Left lung (tissue), 14 donors: ENCODE data around the gene EIF2S1. TPM values are rescaled to one million over a fixed set of nuclear protein-coding genes. Genes with fewer than 3 reads are reported as not detected.
A peak's percentile ranks its signal among the peaks of the same experiment; 100 is the strongest.

Experiments used
- ATAC-seq: fragments of 200-7000 bp; cut with Tn5 transposase; one replicate; pipeline ENCODE4 v1.9.1; 2020; ENCODE audit warnings: moderate library complexity
- DNase-seq, 4 donors: peaks; one replicate each; pipeline ENCODE4 v3.0.0-alpha.2; 2013 to 2020
- H3K27ac ChIP-seq, 2 donors: fragments of 200-600 bp; sonication (generic) in 1 of 2; one replicate each; pipeline versions ENCODE4 v1.5.0 to v1.8.0; 2020 to 2021
- H3K27me3 ChIP-seq, 2 donors: fragments of 200-600 bp; sonication (generic) in 1 of 2; one replicate each; pipeline versions ENCODE4 v1.5.0 to v1.8.0; 2020 to 2021
- H3K36me3 ChIP-seq, 2 donors: fragments of 200-600 bp; sonication (generic) in 1 of 2; one replicate each; pipeline versions ENCODE4 v1.5.0 to v1.8.0; 2020 to 2021
- H3K4me1 ChIP-seq, 2 donors: fragments of 200-600 bp; one replicate each; pipeline ENCODE4 v1.8.0; 2021
- H3K4me3 ChIP-seq, 2 donors: fragments of 200-600 bp; sonication (generic) in 1 of 2; one replicate each; pipeline versions ENCODE4 v1.5.0 to v1.8.0; 2020 to 2021; ENCODE audit warnings: mild to moderate bottlenecking in 1 of 2
- H3K9me3 ChIP-seq, 2 donors: fragments of 200-600 bp; sonication (generic) in 1 of 2; one replicate each; pipeline versions ENCODE4 v1.5.0 to v1.8.0; 2020 to 2021
- CTCF ChIP-seq, 2 donors: fragments of 200-600 bp; sonication (generic) in 1 of 2; IDR thresholded peaks; one replicate each; pipeline versions ENCODE4 v1.5.0 to v1.8.0; 2021; ENCODE audit warnings: antibody characterized with exemption in 2 of 2
- intact Hi-C, 2 donors: fragments of 100-400 bp; cut with DNase I; formaldehyde crosslinking; loops; one replicate each; pipeline versions ENCODE4 v1.11.2 to v1.14.2; 2022
- long read RNA-seq, 12 donors: library from polyadenylated mRNA in 2 of 12; unstranded in 2 of 12; transcript quantifications; one replicate each; pipeline ENCODE4 v2.0.0 and lab custom pipeline, GENCODE V29; 2019 to 2026
- polyA plus RNA-seq, 6 donors: library from polyadenylated mRNA; unstranded; fragments of 120-200 nt; gene quantifications; one replicate each; pipeline ENCODE4 v1.2.1, GENCODE V29; 2013; ENCODE audit not compliant: insufficient read length in 6 of 6
- total RNA-seq, 2 donors: library from RNA; stranded (reverse); fragmentation: NEBNext Ultra II Directional; extraction: Animal tissue kit (Norgen Biotek cat#: 25700); gene quantifications; one replicate each; pipeline ENCODE4 v1.2.1, GENCODE V29; 2021
- donor health status: DM: no; HTN: yes; CAD: no.
- donor health status: DM: no; HTN: no; CAD: no.

EIF2S1 gene
- total RNA-seq = 10 to 100 TPM; 64.0 to 99.4 TPM
- polyA plus RNA-seq = 10 to 100 TPM; 76.6 to 89.9 (median 84.9) TPM
- long read RNA-seq, donor 1, full-length matches to known transcripts = 40 of 40 reads
- long read RNA-seq, donor 1, partial matches to known transcripts = 0 of 40 reads
- long read RNA-seq, donor 1, other reads (novel, unspliced or antisense) = 0 of 40 reads
- long read RNA-seq, donor 2, full-length matches to known transcripts = 35 of 35 reads
- long read RNA-seq, donor 2, partial matches to known transcripts = 0 of 35 reads
- long read RNA-seq, donor 2, other reads (novel, unspliced or antisense) = 0 of 35 reads
- long read RNA-seq, donor 3, full-length matches to known transcripts = 25 of 25 reads
- long read RNA-seq, donor 3, partial matches to known transcripts = 0 of 25 reads
- long read RNA-seq, donor 3, other reads (novel, unspliced or antisense) = 0 of 25 reads
- long read RNA-seq, donor 4, full-length matches to known transcripts = 36 of 41 reads
- long read RNA-seq, donor 4, partial matches to known transcripts = 1 of 41 reads
- long read RNA-seq, donor 4, other reads (novel, unspliced or antisense) = 4 of 41 reads
- long read RNA-seq, donor 5, full-length matches to known transcripts = 31 of 31 reads
- long read RNA-seq, donor 5, partial matches to known transcripts = 0 of 31 reads
- long read RNA-seq, donor 5, other reads (novel, unspliced or antisense) = 0 of 31 reads
- long read RNA-seq, donor 6, full-length matches to known transcripts = 39 of 39 reads
- long read RNA-seq, donor 6, partial matches to known transcripts = 0 of 39 reads
- long read RNA-seq, donor 6, other reads (novel, unspliced or antisense) = 0 of 39 reads
- long read RNA-seq, donor 7, full-length matches to known transcripts = 28 of 28 reads
- long read RNA-seq, donor 7, partial matches to known transcripts = 0 of 28 reads
- long read RNA-seq, donor 7, other reads (novel, unspliced or antisense) = 0 of 28 reads
- long read RNA-seq, donor 8, full-length matches to known transcripts = 23 of 23 reads
- long read RNA-seq, donor 8, partial matches to known transcripts = 0 of 23 reads
- long read RNA-seq, donor 8, other reads (novel, unspliced or antisense) = 0 of 23 reads
- long read RNA-seq, donor 9 = 0 reads
- long read RNA-seq, donor 10, full-length matches to known transcripts = 48 of 50 reads
- long read RNA-seq, donor 10, partial matches to known transcripts = 0 of 50 reads
- long read RNA-seq, donor 10, other reads (novel, unspliced or antisense) = 2 of 50 reads
- long read RNA-seq, donor 11, full-length matches to known transcripts = 31 of 51 reads
- long read RNA-seq, donor 11, partial matches to known transcripts = 20 of 51 reads
- long read RNA-seq, donor 11, other reads (novel, unspliced or antisense) = 0 of 51 reads
- long read RNA-seq, donor 12, full-length matches to known transcripts = 18 of 18 reads
- long read RNA-seq, donor 12, partial matches to known transcripts = 0 of 18 reads
- long read RNA-seq, donor 12, other reads (novel, unspliced or antisense) = 0 of 18 reads

GRCh38 chr14:67359775-67360469, at the start of gene EIF2S1, which contains the start of gene ATP6V1D:
EIF2S1 (plus strand) TSS chr14:67360328; CDS start chr14:67364768, 4,440 bp downstream.
ATP6V1D (minus strand) TSS chr14:67359804; CDS start chr14:67359698, 106 bp downstream.
- DNase-seq (peak; percentile 99 to 100 (median 100)), ATAC-seq (peak; percentile 96)
- peak within 1 kb of the TSS; percentile 94 to 96 for H3K27ac ChIP-seq
- no peaks in the 10 kb centered on the region for H3K9me3 ChIP-seq
- H3K36me3 ChIP-seq = peaks cover 0 to 15% of the 10 kb centered on the region in 2 donors
- intact Hi-C loops = no loop called here
- H3K27me3 ChIP-seq = no peaks in the 10 kb centered on the region
- H3K4me1 ChIP-seq = peaks cover 41 to 77% of the 10 kb centered on the region in 2 donors
- TF ChIP-seq CTCF (IDR thresholded peaks at IDR 0.05) = peak; percentile 82 to 94
- H3K4me3 ChIP-seq = peak within 1 kb of the TSS; percentile 92 to 95

GRCh38 chr14:67311868-67312267, 48.3 kb upstream of the EIF2S1 start:
- DNase-seq = no peak
- no peak overlapping the region for H3K4me3 ChIP-seq
- H3K27me3 ChIP-seq = no peaks in the 10 kb centered on the region
- H3K27ac ChIP-seq = no peak overlapping the region
- H3K36me3 ChIP-seq = peaks cover 0 to 19% of the 10 kb centered on the region in 2 donors
- TF ChIP-seq CTCF (IDR thresholded peaks at IDR 0.05) = no peak
- intact Hi-C loops = no loop called here
- no peaks in the 10 kb centered on the region for H3K4me1 ChIP-seq
- no peaks in the 10 kb centered on the region for H3K9me3 ChIP-seq
- peak; percentile 36 for ATAC-seq

- H3K27ac ChIP-seq = no peak overlapping the region
- H3K36me3 ChIP-seq = peaks cover 0 to 11% of the 10 kb centered on the region in 2 donors
Measured at GRCh38 chr14:67313153-67313552, 47.0 kb upstream of the EIF2S1 start.

More at GRCh38 chr14:67313153-67313552, 47.0 kb upstream of the EIF2S1 start:
- Histone ChIP-seq H3K27me3 (no peaks in the 10 kb centered on the region), H3K4me3 (no peak overlapping the region), H3K4me1 (no peaks in the 10 kb centered on the region), H3K9me3 (no peaks in the 10 kb centered on the region)
- no peak for ATAC-seq
- no peak for TF ChIP-seq CTCF (IDR thresholded peaks at IDR 0.05)
- DNase-seq = no peak
- intact Hi-C loops = no loop called here
